Uterus (tissue), 2 donors: ENCODE measurements around the gene PAMR1.

Experiments used
- CTCF ChIP-seq, 4 experiments: fragments of 200-600 bp in 2 of 4; fragments of 450-650 bp in 2 of 4; sonication (generic) in 2 of 4; IDR thresholded peaks; one replicate each; pipeline ENCODE4 v1.5.1; 2016 to 2019; ENCODE audit warnings: antibody characterized with exemption in 4 of 4, mild to moderate bottlenecking in 2 of 4, moderate library complexity in 1 of 4
- POLR2A ChIP-seq, 2 donors: fragments of 450-650 bp; IDR thresholded peaks; one replicate each; pipeline ENCODE4 v1.6.1; 2016; ENCODE audit warnings: antibody characterized with exemption in 2 of 2, mild to moderate bottlenecking in 1 of 2, moderate library complexity in 1 of 2

GRCh38 chr11:35518766-35519165 lies 6.7 kb downstream of the PAMR1 start:
- TF ChIP-seq CTCF (IDR thresholded peaks at IDR 0.05): no peak
- no peak for TF ChIP-seq POLR2A (IDR thresholded peaks at IDR 0.05)
